ENCODE measurements around the gene NFYC.

The NFYC gene

DNA sequence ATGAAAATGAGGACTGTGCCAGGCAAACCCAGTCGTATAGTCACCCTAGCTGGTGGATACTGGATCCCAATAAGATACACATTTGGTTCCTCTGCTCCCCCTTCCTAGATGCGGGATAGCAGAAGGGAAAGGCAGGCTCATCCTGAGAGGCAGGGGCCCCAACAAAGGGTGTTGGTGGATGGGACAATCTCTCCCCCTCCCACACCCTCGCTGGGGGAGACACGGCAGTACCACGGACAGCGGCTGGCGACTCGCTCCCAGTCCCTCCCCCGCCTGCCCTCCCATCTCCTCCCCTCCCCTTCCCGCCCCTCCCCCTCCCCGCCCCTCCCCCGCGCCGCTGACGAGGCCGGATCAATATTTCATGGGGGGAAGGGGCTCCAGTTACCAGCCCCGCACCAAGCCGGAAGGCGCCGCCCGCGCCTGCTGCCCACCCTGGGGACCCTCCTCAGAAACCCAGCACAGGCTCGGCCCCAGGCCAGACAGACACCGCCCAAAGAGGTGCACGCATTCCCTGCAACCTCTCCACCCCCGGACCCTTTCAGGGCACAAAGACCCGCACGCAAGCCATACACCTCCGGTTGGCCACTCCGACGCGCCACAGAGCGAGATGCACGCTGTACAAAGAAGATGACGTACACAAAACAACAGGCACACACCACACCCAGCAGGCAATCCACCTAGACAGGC, 37.5 kb upstream of the NFYC start:
- H3K9me3 ChIP-seq = no peaks in the 10 kb centered on the region
- TF ChIP-seq CTCF (IDR thresholded peaks at IDR 0.05) = no peak
- peaks cover 0 to 13% (median 3%) of the 10 kb centered on the region in 4 donors for H3K4me1 ChIP-seq
- no peak for DNase-seq
- no peak overlapping the region for H3K4me3 ChIP-seq
- no peak overlapping the region for H3K27ac ChIP-seq
- intact Hi-C loops (cut with DNase I; ENCODE audit: low total_unique reads) = no loop called here
- peaks cover 0 to 11% of the 10 kb centered on the region in 2 donors for H3K27me3 ChIP-seq
- peaks cover 0 to 8% (median 1%) of the 10 kb centered on the region in 3 donors for H3K36me3 ChIP-seq

DNA sequence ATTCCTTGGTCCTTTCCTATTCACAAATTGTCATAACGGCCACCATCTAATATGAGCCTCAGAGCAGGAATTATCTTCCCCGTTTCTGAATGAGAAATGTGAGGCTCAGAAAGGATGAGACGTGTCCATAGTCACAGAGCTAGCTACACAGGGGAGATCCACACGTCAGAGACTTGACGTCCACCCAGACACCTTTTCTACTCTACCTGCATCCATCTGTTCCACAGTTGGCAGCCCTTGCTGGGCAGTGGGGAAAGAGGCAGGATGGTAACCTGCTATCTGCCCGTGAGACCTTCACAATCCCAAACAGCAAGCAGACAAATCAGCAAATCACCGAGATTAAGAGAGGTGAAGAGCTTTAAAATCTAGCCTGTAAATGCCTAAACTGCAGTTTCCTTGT, 34.5 kb upstream of the NFYC start:
- Histone ChIP-seq H3K4me3 (no peak overlapping the region), H3K9me3 (no peaks in the 10 kb centered on the region), H3K4me1 (peaks cover 0 to 16% (median 10%) of the 10 kb centered on the region in 4 donors), H3K36me3 (peaks cover 0 to 14% (median 4%) of the 10 kb centered on the region in 3 donors), H3K27me3 (peaks cover 0 to 11% of the 10 kb centered on the region in 2 donors), H3K27ac (no peak overlapping the region)
- no peak for DNase-seq
- intact Hi-C loops (cut with DNase I; ENCODE audit: low total_unique reads) = no loop called here
- TF ChIP-seq CTCF (IDR thresholded peaks at IDR 0.05) = no peak

GRCh38 chr1:40658751-40659648, 32.5 kb upstream of the NFYC start:
- no peaks in the 10 kb centered on the region for H3K9me3 ChIP-seq
- no peak overlapping the region for H3K4me3 ChIP-seq
- peaks cover 0 to 33% (median 26%) of the 10 kb centered on the region in 4 donors for H3K4me1 ChIP-seq
- intact Hi-C loops (cut with DNase I; ENCODE audit: low total_unique reads) = no loop called here
- no peak for DNase-seq
- peaks cover 0 to 14% (median 4%) of the 10 kb centered on the region in 3 donors for H3K36me3 ChIP-seq
- peaks cover 0 to 11% of the 10 kb centered on the region in 2 donors for H3K27me3 ChIP-seq
- H3K27ac ChIP-seq = no peak overlapping the region
- no peak for TF ChIP-seq CTCF (IDR thresholded peaks at IDR 0.05)

DNA sequence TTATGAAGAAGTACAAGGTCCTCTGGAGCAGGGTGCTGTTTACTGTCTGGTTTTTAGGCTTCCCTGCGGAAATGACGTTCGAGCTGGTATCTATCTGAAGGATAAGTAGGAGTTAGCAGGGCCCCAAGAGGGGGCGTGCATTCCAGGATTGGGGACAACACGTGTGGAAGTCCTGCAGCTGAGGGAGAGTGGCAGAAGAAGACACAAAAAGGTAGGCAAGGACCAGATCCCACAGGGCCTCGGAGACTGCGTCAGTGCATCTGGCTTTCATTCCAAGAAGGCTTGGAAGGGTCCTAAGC, 31.9 kb upstream of the NFYC start:
- Histone ChIP-seq H3K9me3 (no peaks in the 10 kb centered on the region), H3K4me1 (peaks cover 0 to 35% (median 30%) of the 10 kb centered on the region in 4 donors), H3K27ac (no peak overlapping the region), H3K36me3 (peaks cover 0 to 14% (median 4%) of the 10 kb centered on the region in 3 donors), H3K4me3 (no peak overlapping the region), H3K27me3 (peaks cover 0 to 5% of the 10 kb centered on the region in 2 donors)
- intact Hi-C loops (cut with DNase I; ENCODE audit: low total_unique reads) = no loop called here
- no peak for DNase-seq
- TF ChIP-seq CTCF (IDR thresholded peaks at IDR 0.05) = no peak

DNA sequence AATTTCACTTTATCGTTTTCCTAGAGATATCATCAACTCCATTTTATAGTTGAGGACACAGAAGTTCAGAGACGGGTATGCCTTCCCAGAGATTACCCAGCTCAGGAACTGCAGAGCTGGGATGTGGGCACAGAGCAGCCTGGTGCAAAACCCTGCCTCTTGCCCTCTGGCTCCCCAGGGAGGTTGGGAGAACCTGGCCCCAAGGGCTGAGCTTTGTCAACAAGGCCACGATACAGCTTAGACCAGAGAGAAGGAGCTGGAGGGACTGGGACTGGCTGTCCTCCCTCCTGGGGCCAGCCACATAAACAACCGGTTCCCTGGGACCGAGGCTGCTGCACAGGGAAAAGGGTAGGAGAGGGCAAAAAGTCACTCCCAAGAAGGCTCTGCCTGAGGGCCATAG, 29.8 kb upstream of the NFYC start:
- Histone ChIP-seq H3K27me3 (no peaks in the 10 kb centered on the region), H3K4me1 (peaks cover 0 to 53% (median 47%) of the 10 kb centered on the region in 4 donors), H3K36me3 (peaks cover 0 to 14% (median 4%) of the 10 kb centered on the region in 3 donors), H3K9me3 (no peaks in the 10 kb centered on the region), H3K27ac (peak overlapping the region; percentile 85 to 91), H3K4me3 (no peak overlapping the region)
- DNase-seq = peak in 1 of 2 donors; percentile 74
- intact Hi-C loops (cut with DNase I; ENCODE audit: low total_unique reads) = loop anchor here (10.0 kb wide), 1 partner anchor 47 kb away; no protein-coding TSS in a partner anchor
- no peak for TF ChIP-seq CTCF (IDR thresholded peaks at IDR 0.05)

Data from tibial artery (tissue), 4 donors.